ENCODE results near the gene BCCIP.

The BCCIP gene

DNA sequence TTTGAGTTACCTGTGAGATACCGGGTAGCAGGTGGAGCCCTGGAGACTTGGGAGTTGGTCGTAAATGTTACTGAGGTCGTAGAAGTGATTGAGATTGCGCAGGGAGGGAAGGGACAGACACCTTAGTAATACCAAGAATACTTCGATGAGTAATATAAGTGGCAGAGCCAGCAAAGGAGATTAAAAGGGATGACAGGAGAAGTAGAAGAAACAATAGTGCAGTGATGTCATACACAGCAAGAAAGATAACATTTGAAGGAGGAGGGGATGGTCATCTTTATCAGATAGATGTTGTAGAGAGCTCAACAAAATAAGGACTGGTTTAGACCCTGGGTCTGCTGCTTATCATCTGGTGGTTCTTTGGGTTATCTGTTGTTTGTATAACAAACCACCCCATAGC is 5.0 kb downstream of the BCCIP start:
- H3K27ac ChIP-seq = no peak overlapping the region
- TF ChIP-seq CTCF (conservative IDR thresholded peaks at IDR 0.05) = no peak

DNA sequence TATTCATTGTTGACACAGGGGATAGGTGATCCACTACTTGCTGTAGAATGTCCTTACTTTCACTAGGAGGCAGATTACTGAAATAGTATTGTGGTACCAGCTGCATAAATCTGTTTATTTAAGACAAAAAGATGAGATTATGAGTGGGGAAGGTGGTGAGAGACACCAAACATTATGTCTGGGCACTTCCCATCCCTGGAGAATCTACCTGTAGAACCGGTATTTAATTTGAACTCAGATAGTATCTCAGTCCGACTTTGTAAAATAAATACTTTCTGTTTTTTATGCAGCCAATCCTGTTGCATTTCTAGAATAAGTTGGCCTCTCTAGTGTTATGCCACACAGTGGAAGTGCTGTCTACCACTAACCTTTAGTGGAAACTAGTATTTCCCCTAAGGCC is 13.4 kb downstream of the BCCIP start:
- no peak; the same call in 1 of the 2 replicates for TF ChIP-seq CTCF (conservative IDR thresholded peaks at IDR 0.05)

DNA sequence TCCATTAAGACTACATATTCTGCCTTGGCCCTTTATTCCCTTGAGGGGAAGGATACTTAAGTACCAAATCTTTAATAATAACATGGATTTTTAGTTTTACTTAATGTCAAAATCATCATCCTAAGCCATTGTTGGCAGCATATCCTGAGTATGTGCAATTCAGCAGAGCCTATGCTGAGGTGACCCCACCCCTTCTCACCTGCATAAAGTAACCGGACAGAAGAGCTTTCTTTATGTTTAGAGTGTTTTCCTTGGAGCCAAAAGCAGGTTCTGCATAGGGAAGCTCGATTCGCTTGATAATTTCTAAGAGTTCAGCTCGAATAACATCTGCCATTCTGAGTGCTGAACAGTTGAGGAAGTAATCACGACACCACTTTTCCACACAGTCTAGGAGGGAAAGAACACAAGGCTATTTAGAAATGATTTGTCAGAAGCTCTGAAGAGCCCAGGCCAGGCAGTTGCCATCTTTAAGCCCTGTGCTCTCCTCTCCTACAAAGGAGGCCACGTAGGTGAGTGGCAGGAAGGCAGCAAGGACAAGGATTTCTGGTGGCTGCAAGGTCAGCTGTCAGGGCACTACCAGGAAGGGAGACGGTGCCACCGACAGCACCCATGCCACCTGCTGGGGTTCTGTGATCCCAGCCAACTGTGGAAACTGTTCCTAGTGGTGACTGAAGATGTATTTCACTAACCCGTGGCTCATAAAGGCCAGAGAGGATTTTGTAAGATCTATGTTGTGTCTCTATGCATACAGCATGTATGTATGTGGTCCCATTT is 15.6 kb downstream of the BCCIP start:
- no peak for TF ChIP-seq CTCF (conservative IDR thresholded peaks at IDR 0.05)
- no peak overlapping the region for H3K27ac ChIP-seq

More for the DNA sequence above, 13.4 kb downstream of the BCCIP start:
- peak overlapping the region; percentile 67 for H3K27ac ChIP-seq

DNA sequence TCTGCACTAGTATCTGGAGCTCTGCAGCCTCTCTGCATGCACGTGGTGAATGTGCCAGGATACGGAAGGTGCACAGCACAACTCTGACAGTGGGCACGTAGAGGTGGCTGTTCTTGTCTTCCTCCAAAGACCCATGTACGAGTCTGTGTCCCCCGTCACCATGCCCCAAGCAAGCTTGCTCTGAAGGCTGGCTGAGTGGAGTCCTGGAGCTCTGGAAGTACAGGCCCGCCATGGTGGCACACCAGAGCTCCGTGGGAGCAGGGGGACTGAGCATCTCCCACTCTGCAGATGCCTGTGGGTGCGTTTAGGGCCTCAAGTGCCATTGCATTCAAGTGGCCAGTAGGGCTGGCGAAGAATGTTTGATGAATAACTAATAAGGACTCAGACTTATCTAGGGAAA is 17.1 kb downstream of the BCCIP start:
- H3K27ac ChIP-seq = no peak overlapping the region
- TF ChIP-seq CTCF (conservative IDR thresholded peaks at IDR 0.05) = no peak

GRCh38 chr10:125840955-125841354 is 17.6 kb downstream of the BCCIP start:
- H3K27ac ChIP-seq = no peak overlapping the region
- TF ChIP-seq CTCF (conservative IDR thresholded peaks at IDR 0.05) = no peak

GRCh38 chr10:125843603-125844329 is 20.4 kb downstream of the BCCIP start:
- no peak for TF ChIP-seq CTCF (conservative IDR thresholded peaks at IDR 0.05)
- H3K27ac ChIP-seq = no peak overlapping the region

DNA sequence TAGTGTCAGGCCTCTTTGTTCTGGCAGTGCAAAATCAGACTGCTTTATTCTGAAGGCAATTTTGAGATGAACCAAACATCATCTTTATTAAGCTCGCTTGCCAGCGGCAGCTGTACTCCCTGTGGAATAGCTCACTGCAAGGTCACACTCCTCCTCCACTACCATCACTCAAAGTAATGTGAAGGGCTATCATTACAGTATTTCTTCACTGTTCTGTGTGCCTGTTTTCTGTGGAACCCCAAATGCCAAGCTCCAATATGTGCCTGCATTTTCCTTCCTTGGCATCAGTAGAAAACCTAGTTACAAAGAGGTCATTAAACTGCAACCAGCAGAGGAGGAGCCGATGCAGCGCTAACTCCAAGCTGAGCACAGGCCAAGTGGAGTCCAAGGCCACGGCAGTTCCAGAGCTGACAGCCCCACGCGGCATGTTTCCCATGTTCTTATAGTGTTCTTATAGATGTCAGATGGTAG is 21.4 kb downstream of the BCCIP start:
- TF ChIP-seq CTCF (conservative IDR thresholded peaks at IDR 0.05) = no peak
- H3K27ac ChIP-seq = no peak overlapping the region
